Embryonic facial prominence (tissue), 1 donor: ENCODE results near the gene RFX3.

ENCODE experiments used
- DNase-seq: peaks from one replicate; pipeline ENCODE4 v3.0.0-alpha.2; 2016; ENCODE audit errors: extremely low spot score

The RFX3 gene

DNA sequence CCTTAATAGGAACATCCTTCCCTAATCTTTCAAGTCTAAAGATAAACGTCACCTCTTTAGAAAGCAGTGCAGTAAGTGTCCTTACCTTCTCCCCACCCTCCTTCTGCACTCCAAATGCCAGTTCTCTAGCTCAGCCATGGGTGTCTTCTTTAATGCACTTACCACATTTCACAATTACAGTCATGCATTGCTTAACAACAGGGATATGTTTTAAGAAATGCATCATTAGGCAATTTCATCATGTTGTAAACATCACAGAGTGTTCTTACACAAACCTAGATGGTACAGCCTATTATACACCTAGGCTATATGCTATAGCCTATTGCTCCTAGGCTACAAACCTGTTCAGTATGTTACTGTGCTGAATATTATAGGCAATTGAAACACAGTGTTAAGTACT, 91.2 kb downstream of the RFX3 start:
- no peak for DNase-seq

DNA sequence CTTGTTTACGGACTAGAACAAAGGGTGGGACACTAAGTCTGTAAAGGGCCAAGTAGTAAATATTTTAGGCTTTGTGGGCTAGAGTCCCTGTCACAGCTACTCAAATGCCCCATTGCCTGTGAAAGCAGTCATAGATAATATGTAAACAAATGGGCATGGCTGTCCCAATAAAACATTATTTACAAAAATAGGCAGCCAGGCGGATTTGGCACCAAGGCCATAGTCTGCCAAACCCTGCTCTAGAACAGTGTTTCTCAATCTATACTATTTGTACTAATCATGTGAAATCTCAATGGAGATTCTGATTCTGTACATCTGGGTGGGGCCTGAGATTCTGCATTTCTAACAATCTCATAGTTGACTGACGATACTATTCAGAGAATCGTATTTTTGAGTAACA, 92.0 kb downstream of the RFX3 start:
- no peak for DNase-seq

DNA sequence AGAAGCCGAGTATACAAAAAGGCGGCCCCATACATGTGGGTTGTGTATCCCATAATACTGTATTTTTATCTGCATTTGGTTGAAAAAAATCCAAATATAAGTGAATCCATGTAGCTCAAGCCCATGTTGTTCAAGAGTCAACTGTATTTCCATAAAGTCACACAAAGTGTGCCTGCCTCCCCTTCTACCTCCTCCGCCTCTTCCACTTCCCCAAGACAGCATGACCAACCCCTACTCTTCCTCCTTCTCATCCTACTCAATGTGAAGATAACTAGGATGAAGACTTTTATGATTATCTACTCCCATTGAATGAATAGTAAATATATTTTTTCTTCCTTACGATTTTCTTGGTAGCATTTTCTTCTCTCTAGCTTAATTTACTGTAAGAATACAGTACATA, 92.7 kb downstream of the RFX3 start:
- DNase-seq, result no peak

DNA sequence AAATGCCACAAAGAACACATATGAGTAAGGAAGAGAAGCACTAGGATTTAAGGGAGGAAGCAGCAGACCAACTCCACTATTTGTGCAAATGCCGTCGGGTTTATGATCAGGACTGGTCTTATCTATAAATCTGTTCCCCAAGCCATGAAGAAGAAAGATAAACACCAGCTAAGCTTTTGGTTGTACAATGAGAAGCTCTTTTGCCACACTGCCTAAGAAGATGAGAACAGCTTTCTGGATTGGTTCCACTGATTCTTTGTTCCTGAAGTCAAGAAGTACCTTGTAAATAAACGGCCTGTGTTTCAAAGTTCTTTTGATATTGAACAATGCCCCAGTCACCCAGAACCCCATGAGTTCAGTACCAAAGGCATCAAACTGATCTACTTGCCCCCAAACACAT, 93.9 kb downstream of the RFX3 start:
- no peak for DNase-seq

DNA sequence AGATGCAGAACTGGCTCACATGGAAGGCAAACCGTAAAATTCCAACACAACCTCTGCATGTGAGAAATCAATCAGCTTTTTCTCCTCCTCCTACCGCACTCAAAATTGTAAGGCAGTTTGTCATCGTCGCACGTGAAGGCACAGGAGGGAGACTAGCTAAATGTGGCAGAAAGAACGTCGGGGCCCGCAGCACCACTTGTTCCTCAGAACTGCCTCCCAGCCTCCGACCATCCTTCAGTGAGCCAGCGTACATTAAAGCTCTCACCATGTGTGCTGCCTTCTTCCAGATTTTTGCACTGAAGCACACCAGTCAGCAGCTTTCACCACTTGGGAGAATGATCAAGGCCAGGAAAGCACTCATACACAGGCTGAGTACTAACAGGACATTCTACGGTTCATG, 105.9 kb downstream of the RFX3 start:
- DNase-seq, result no peak

DNA sequence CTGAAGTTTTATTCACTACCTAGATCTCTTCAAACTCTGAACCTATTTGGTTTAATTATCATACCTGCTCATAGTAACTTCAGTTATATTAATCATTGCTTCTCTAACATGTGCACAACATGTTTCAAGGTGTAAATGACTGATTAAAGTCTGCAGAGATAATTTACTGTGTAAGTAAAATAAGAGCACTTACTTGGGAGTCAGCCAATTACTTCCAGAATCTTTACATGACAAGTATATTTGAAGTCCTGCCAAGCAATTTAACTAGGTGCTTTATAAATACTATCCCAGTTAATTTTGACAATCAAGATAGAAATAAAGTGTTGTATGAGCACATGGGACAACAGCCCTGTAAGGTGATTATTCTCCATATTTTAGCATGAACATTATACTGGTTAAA, 109.9 kb downstream of the RFX3 start:
- DNase-seq, result no peak

DNA sequence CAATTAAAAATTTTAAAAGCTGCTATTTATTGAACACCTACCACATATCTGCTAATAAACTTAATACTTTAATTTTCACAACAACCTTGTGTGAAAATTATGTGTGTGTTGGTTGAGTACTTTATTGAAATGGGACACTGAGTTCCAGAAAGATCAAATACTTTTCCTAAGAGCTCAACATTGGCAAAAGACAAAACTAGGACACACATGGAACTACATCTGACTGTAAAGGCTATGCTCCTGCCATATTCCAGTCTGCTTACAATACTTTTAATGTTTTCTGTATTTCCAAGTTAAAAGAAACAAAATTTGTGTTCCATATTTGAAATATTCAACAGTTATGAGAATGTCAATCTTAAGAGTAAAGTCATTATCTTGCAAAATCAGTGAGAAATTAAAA, 111.8 kb downstream of the RFX3 start:
- DNase-seq, result no peak

DNA sequence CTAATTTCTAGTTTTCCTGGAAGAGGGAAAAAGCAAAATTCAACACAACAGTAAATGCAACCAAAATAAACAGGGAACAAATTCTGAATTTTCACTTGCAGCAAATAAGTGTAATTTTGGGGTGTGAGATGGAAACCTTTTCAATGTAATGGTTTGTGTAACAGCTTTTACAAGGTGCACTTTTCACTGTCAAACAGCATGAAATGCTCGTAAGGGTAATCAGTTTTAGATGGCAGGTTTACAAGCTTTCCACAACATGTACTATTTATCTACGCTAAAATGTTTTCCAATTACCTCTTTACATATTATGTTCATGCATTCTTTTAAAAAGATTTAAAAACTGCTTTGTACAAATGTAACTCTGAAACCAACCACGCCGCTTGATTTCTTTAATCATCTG, 115.3 kb downstream of the RFX3 start:
- no peak for DNase-seq

DNA sequence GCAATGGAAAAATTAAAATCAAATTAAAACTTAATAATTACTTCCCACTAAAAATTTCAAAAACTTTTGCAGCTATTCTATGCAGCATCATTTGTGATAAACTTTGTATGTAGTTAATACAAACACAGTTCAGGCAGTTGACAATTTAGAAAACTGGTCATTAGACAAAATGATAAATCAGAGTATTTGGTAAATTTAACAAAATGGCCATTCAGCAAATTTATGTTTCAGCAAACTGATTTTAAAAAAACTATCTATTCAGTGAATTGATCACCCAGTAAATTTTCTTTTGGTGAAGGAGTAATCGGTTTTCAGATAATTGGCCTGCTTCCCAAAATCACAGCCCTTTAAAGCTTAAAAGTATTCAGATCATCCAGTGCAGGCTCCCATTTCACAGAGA, 116.3 kb downstream of the RFX3 start:
- DNase-seq, result no peak

DNA sequence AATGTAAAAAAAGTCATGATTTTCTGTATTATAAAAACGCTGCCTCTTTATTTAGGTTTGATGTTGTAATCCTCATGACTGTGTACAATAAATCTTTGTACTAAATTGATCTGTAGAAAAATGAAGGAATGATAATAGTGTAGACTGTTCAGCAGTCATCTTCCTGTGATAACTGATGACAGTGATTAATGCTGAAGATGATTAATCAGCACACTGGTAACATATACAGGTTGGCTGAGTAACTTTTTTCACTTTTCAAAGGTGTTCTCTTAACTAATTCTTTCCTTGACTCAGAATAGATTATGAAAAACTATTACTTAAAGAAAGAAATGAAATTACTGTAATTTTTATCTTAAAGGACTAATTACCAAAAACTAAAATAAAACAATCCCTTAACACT, 122.5 kb downstream of the RFX3 start:
- no peak for DNase-seq

DNA sequence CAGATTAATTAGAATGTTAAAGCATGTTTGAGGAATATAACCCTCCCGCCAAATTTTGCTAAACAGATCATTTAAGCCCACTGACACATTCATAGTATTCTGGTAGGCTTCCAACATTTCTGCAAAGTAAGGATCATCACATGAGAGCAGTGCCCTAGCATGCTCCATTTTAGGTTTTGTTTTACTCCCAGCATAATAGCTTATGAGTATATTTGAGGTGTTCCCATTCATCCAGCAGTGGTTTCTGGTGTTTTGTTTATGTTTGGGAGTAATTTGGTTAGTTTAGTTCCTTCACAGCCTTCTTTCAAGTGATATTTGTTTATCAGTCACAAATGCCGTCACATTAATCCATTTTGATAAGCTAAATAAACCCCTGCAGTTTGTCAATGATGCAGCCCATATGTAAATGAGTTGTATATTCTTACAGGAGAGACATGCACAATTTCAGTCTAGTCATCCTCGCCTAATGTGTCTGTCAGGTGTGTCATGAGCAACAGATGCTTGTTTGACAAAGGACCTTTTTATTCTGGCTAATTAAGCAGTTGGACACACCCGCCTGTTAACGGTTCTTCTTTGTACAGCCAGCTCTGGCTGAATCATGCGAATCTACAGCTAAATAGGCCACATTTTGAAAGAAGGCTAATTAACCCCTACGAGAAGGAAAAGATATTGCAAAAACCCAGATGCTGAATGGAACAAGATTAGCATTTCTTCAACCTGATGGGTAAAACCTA, 124.4 kb downstream of the RFX3 start:
- no peak for DNase-seq

DNA sequence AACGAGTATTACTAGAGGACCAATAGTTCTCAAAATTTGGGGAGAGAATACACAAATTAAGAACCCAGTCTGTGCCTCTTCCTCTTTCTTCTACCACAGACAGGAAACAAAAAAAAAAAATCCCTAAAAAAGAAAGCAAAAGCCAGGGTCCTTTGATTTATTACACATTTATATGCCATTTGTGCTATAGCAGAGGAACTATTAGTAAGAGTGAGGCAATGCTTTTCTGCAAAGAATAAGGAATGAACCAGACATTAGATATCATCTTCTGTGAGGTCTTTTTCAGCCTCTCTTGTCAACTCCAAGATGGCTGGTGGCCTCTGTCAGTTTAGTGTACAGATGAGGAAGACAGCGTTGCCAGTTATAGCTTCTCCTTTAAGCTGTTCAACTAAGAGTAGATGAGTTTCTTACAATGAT, 127.6 kb downstream of the RFX3 start:
- no peak for DNase-seq

DNA sequence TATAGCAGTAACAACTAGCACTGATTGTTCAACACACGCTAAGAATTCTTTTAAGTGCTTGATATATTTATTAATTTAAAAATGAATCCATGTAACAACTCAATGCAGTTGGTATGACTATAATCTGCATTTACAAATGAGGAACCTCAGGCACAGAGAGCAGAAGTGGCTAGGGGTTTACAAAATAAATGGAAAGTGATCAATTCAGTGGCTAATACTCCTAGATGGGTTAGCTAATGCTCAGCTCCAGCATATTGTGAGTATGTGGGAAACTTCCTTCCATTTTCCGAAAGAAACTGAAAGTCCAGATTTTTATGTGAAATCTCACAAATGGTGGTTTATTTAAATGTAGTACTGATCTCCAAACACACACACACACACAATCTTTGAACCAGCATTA, 128.0 kb downstream of the RFX3 start:
- DNase-seq, result no peak

DNA sequence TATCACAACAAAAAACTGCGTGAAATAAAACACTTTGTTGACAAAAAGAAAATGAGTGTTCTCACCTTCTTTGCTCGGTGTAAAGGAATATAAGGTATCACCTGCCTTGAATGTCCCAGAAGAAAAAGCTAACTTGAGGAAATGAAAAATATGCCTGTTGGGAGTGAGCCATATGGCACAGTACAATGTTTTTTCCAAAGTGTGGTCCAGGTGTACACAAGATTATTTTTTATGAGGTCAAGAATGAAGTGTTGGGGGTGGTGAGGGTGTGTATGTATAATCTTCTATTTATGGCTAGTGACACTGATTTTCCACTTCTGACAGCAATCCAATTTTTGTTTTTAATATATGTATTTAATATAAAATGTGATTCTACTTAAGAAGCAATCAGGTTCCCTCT, 134.4 kb downstream of the RFX3 start:
- DNase-seq, result no peak

DNA sequence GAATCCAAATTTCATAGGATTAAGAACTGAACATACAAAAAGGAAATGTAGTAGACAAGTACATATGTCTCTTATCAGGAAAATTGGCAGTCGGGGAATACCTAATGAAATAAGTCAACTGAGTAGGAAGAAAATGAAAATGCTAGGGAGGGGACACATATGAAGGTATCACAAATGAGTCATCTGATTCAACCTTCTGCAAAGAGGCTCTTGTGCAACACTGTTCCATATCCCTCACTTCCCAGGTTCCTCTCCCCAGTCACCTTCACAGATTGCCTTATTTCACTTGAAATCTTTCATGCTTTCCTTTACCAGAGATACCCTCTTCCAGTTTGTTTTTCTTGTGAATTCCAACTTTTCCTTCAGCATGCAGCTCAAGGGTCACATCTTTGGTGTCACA, 139.0 kb downstream of the RFX3 start:
- no peak for DNase-seq

DNA sequence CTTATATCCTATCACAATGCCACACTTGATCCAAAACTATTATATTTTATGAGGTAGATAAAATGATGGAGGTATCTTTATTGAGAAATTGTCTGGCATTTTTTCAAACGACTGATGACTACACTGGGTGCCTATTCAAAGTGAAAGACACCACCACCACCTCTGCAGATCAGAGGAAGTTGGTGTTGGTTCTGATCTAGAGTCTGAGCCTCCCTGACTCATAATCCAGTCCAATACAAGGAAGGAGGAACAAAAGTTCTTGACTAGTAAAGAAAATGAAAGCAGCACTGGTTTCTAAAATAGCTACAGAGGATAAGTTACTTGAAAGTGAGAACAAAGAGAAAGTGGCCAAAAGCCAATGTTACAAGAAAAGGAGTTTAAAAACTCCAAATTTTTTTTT, 139.9 kb downstream of the RFX3 start:
- DNase-seq, result no peak

DNA sequence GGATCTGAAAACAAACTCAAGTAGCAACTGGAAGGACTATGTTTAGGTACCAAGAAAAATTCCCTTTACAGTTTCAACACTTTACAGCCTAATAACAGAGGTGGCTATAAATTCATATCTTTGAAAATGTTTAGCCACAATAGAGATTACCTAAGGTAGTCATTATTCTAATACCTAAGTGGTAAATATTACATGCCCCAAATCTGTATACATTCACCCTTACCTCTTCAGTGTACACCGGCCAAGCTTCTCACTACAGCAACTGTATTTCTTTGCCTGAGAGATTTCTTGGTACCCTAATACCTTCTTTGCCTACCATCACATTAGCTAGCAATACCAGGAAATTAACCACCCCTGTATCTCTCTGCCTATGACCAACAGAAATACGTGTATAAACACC, 154.0 kb downstream of the RFX3 start:
- DNase-seq, result no peak

DNA sequence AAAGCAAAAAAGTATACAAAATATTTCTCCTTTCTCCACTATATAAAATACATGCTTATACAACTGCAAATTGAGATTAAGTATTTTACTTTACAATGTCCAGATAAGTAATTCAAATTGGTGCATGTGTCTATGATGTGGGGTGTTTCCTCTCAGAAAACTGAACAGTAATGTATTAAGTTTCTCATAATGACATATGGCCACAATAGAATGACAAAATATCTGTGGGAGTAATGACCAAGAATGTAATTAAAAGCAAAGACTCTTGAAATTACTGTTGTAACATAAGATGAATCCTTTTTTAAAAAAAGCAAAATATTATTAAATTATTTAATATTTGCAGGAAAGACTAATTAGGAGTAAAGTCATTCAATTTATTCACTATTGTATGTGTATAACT, 155.1 kb downstream of the RFX3 start:
- DNase-seq, result no peak

DNA sequence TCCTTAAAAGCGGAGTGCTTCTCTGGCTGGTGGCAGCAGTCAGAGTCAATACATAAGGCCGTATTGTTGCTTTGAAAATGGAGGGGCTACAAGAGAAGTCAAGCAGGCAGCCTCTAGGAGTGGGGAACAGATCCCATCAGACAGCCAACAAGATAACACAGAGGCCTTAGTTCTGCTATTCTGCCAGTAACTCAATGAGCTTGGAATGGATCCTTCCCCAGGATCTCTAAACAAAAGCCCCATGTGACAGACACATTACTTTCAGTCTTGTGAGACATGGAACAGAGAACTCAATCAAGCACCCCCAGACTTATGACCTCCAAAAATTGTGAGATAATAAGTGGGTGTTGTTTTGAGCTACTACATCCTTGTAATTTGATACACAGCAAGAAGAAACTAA, 158.6 kb downstream of the RFX3 start:
- DNase-seq, result no peak

DNA sequence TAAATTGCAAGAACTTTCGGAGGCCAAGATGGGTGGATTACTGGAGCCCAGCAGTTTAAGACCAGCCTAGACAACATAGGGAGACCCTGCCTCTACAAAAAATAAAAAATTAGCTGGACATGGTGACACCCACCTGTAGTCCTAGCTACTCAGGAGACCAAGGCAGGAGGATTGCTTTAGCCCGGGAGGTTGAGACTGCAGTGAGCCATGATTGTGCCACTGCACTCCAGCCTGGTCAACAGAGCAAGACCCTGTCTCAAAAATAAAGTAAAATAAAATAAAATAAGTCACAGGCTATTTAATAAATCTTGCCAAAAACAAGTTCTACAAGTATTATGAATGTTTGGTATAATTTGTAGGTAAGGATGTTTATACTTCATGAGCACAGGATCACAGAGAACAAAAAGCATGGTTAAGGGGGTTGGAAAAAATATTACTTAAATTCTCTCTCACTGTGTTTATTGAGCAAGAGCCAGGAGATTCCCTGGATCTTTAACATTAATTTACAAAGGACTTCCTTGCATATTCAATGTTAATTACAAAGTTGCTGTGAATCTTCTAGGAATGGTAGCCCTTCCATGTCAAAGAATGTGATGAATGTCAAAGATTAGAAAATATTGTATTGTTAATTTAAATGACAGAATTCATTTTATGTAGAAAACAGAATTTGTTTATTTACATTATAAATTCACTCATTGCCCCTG, 164.0 kb downstream of the RFX3 start:
- DNase-seq, result no peak

DNA sequence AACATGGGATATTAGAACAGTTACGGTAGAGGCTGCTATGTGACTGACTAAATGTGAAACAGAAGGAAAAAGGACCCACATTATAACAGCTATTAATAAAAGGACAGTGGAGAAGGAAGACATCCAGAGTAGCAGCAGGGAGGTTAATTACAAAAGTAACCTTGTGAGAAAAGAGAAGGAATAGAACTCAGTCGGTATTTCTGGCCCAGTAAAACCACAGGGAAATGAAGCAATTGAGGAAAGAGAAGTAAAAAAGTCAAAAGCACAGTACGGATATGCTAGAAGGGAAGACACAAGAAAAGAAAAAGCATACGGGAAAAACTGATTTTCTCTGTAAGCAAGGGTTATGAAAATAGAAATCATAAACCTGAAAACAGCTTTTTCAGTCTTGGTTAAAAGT, 164.7 kb downstream of the RFX3 start:
- DNase-seq, result no peak

DNA sequence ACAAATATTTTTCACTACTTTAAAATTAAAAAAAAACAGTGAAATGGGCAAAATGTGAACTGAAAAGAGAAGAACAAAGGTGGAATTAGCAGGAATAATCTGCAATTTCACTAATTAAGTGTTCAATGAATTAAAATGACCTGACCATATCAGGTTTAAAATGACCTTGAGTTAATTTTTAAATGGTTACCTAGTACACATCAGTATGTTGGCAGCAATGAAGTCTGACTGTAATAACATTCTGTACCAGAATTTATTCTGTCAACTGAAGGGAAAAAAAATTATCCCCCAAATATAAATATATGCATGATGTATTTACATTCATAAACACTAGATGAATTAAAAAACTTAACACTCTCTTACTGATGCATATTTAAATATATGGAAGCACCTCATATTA, 165.6 kb downstream of the RFX3 start:
- DNase-seq, result no peak

DNA sequence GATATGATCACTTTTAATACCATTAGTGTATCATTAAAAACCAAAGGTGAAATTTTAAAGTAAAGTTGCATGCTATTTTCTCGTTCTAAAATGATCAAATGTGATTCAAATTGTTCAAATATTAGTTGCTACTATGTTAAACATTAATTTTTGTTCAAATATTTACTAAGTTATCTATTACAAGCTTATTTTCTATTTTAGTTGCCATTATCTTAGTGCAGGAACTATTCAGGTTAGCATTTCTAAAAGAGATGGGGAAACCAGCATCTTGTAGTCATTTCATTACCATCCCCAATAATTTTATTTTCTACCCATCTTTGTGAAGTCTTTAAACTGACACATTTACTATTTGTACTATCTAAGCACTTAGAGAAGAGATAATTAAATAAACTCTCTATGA, 166.0 kb downstream of the RFX3 start:
- no peak for DNase-seq
